ENCODE results near the gene RIC3. TPM values are rescaled to one million over a fixed set of nuclear protein-coding genes. Genes with fewer than 3 reads are reported as not detected.

RIC3 gene
- total RNA-seq, 1 experiment from 2014 or later = 23.7 TPM

DNA sequence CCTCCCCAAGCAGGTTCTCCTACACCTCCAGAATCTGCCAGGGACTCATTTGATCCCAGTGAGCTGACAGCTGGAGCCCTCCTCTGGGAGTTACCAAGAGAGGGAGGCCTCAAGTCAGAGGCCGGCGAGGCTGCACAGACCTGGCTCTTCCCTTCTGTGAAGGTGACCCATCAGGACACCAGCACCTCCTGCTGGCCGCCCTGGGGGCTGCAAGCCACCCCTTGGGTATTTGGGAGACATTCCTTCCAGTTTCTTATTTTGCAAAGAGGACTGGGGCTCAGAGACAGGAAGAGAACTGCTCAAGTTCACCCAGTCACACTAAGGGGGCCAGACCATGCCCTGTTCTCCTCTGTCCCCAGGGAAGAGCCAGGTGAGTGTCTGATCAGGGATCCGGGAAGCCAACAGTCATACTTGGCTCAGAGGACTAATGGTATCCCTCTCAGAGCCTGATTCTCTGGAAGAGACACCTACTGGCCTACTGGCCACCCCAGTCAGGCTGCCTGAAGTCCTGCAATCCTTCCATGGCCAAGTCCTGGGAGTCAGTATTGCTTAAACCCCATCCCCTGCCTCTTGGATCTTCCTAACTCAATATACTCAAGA lies 40.5 kb upstream of the RIC3 start:
- H3K9me3 Mint-ChIP-seq = no peaks in the 10 kb centered on the region
- Histone ChIP-seq H4K91ac (ENCODE audit: insufficient read length, low read depth, low read length) (no peak overlapping the region), H2BK120ac (ENCODE audit: low read depth, low read length, poor library complexity, severe bottlenecking) (no peak overlapping the region), H2BK15ac (ENCODE audit: low read depth, low read length) (no peak overlapping the region), H2AFZ (ENCODE audit: low read length) (no peak overlapping the region), H2BK12ac (ENCODE audit: insufficient read length, low read depth, low read length) (no peak overlapping the region), H4K20me1 (ENCODE audit: control insufficient read depth, insufficient read depth, insufficient read length) (no peaks in the 10 kb centered on the region), H4K5ac (ENCODE audit: insufficient read length, low read depth, low read length) (no peak overlapping the region), H3K9ac (ENCODE audit: extremely low read depth, insufficient read length, low read length) (no peak overlapping the region), H3K27ac (ENCODE audit: insufficient read length, low read depth, low read length) (no peak overlapping the region), H2AK5ac (ENCODE audit: insufficient read length, low read length) (no peak overlapping the region), H3K23ac (ENCODE audit: insufficient read length, low read depth, low read length) (no peak overlapping the region), H3K14ac (ENCODE audit: insufficient read depth, low read length) (no peak overlapping the region), H2BK5ac (ENCODE audit: insufficient read length, low read length) (no peak overlapping the region), H3K4me2 (ENCODE audit: insufficient read depth, insufficient read length, low read length) (no peak overlapping the region), H3K27me3 (ENCODE audit: insufficient read depth, low read length) (no peaks in the 10 kb centered on the region), H3K56ac (ENCODE audit: insufficient read length, low read depth, low read length) (no peak overlapping the region), H3K4me1 (ENCODE audit: insufficient read depth, low read length) (no peaks in the 10 kb centered on the region), H3K9me3 (ENCODE audit: control insufficient read depth, low read depth, low read length) (no peaks in the 10 kb centered on the region), H3K4ac (ENCODE audit: low read depth, low read length) (no peak overlapping the region), H3K79me1 (ENCODE audit: insufficient read depth, low read depth, low read length, poor library complexity, severe bottlenecking) (no peaks in the 10 kb centered on the region), H2BK20ac (ENCODE audit: low read depth, low read length, poor library complexity, severe bottlenecking) (no peak overlapping the region), H3K79me2 (ENCODE audit: insufficient read depth, low read length) (no peaks in the 10 kb centered on the region), H3K23me2 (ENCODE audit: insufficient read length, low read depth, low read length, poor library complexity, severe bottlenecking) (no peaks in the 10 kb centered on the region), H3T11ph (ENCODE audit: low read length) (no peak overlapping the region), H3K18ac (ENCODE audit: insufficient read length, low read depth, low read length) (no peak overlapping the region), H4K8ac (replicated peaks; ENCODE audit: insufficient read length, low read depth, low read length) (no peak overlapping the region)
- no CpG with 5 or more reads among the region's 4 CpGs for WGBS (ENCODE audit: extremely low coverage, insufficient read length, low lambda C conversion rate)
- no peaks in the 10 kb centered on the region for H3K36me3 Mint-ChIP-seq (ENCODE audit: insufficient read depth in 1 of 3, low read depth in 3 of 3)
- TF ChIP-seq, protein P1, sequence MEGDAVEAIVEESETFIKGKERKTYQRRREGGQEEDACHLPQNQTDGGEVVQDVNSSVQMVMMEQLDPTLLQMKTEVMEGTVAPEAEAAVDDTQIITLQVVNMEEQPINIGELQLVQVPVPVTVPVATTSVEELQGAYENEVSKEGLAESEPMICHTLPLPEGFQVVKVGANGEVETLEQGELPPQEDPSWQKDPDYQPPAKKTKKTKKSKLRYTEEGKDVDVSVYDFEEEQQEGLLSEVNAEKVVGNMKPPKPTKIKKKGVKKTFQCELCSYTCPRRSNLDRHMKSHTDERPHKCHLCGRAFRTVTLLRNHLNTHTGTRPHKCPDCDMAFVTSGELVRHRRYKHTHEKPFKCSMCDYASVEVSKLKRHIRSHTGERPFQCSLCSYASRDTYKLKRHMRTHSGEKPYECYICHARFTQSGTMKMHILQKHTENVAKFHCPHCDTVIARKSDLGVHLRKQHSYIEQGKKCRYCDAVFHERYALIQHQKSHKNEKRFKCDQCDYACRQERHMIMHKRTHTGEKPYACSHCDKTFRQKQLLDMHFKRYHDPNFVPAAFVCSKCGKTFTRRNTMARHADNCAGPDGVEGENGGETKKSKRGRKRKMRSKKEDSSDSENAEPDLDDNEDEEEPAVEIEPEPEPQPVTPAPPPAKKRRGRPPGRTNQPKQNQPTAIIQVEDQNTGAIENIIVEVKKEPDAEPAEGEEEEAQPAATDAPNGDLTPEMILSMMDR (conservative IDR thresholded peaks at IDR 0.05) = peak; percentile 83
- H3K4me1 Mint-ChIP-seq = peaks cover 15 to 18% of the 10 kb centered on the region in 2 experiments
- no peak overlapping the region for H3K4me3 Mint-ChIP-seq
- H3K27me3 Mint-ChIP-seq (ENCODE audit: low read depth) = peaks cover 5% of the 10 kb centered on the region
- H3K27ac Mint-ChIP-seq = no peak overlapping the region
- DNase-seq = peak; percentile 67

Measured in H9 (cell line).